GM18520 (cell line): Measurements from ENCODE around the gene PHF21A.
A peak's percentile ranks its signal among the peaks of the same experiment; 100 is the strongest.

Experiments
- ATAC-seq: cut with Tn5 transposase; IDR thresholded peaks from one replicate; pipeline ENCODE4 v1.9.1; 2021; ENCODE audit not compliant: unreplicated experiment

Gene PHF21A

GRCh38 chr11:45936511-45937054 lies 184.7 kb downstream of the PHF21A start:
- ATAC-seq: no peak

- ATAC-seq: no peak
Observed at GRCh38 chr11:45935349-45936064, 185.7 kb downstream of the PHF21A start.

- no peak for ATAC-seq
Observed at GRCh38 chr11:45934580-45935318, 186.5 kb downstream of the PHF21A start.

- ATAC-seq: no peak
Observed at GRCh38 chr11:45933846-45934579, 187.2 kb downstream of the PHF21A start.

GRCh38 chr11:45933131-45933831 lies 188.0 kb downstream of the PHF21A start:
- no peak for ATAC-seq

GRCh38 chr11:45932217-45932616 lies 189.0 kb downstream of the PHF21A start:
- no peak for ATAC-seq

- ATAC-seq: no peak
Observed at GRCh38 chr11:45931739-45932138, 189.5 kb downstream of the PHF21A start.

GRCh38 chr11:45930951-45931570 lies 190.2 kb downstream of the PHF21A start:
- no peak for ATAC-seq

GRCh38 chr11:45930031-45930794 lies 191.0 kb downstream of the PHF21A start:
- peak; percentile 91 for ATAC-seq

GRCh38 chr11:45929486-45930030 lies 191.7 kb downstream of the PHF21A start:
- peak; percentile 11 for ATAC-seq

GRCh38 chr11:45928535-45929215 lies 192.6 kb downstream of the PHF21A start:
- ATAC-seq: no peak

- no peak for ATAC-seq
Observed at GRCh38 chr11:45927684-45928413, 193.4 kb downstream of the PHF21A start.

GRCh38 chr11:45927332-45927683 lies 193.9 kb downstream of the PHF21A start:
- ATAC-seq: no peak

- no peak for ATAC-seq
Observed at GRCh38 chr11:45926536-45927331, 194.5 kb downstream of the PHF21A start.

- ATAC-seq: no peak
Observed at GRCh38 chr11:45926001-45926401, 195.3 kb downstream of the PHF21A start.

- no peak for ATAC-seq
Observed at GRCh38 chr11:45925550-45925949, 195.7 kb downstream of the PHF21A start.

- no peak for ATAC-seq
Observed at GRCh38 chr11:45924927-45925326, 196.3 kb downstream of the PHF21A start.
